AG20443 (cell line): ENCODE data around the gene PI16.
A peak's percentile ranks its signal among the peaks of the same experiment; 100 is the strongest.

Source experiments
- DNase-seq: peaks from one replicate; pipeline ENCODE4 v3.0.0; 2012; ENCODE audit warnings: low spot score, mixed read lengths

The PI16 gene

GRCh38 chr6:36954262-36954931 is at the start of gene PI16:
Gene PI16, plus strand, starts transcription at chr6:36954738. Its CDS starts 23 bp downstream, at chr6:36954761.
- no peak for DNase-seq

GRCh38 chr6:36904851-36905393 is 49.6 kb upstream of the PI16 start:
- DNase-seq: no peak

- DNase-seq: no peak
Observed at GRCh38 chr6:36906539-36907325, 47.8 kb upstream of the PI16 start.

- no peak for DNase-seq
Observed at GRCh38 chr6:36907781-36908180, 46.8 kb upstream of the PI16 start.

- DNase-seq: no peak
Observed at GRCh38 chr6:36908747-36909146, 45.8 kb upstream of the PI16 start.

- no peak for DNase-seq
Observed at GRCh38 chr6:36912030-36912454, 42.5 kb upstream of the PI16 start.

GRCh38 chr6:36912586-36912985 is 42.0 kb upstream of the PI16 start:
- peak; percentile 83 for DNase-seq

- no peak for DNase-seq
Observed at GRCh38 chr6:36913082-36913481, 41.5 kb upstream of the PI16 start.

GRCh38 chr6:36914227-36914794 is 40.2 kb upstream of the PI16 start:
- no peak for DNase-seq

GRCh38 chr6:36915599-36915998 is 38.9 kb upstream of the PI16 start:
- DNase-seq: no peak

GRCh38 chr6:36916126-36916525 is 38.4 kb upstream of the PI16 start:
- no peak for DNase-seq

GRCh38 chr6:36917541-36918193 is 36.9 kb upstream of the PI16 start:
- peak; percentile 80 for DNase-seq

GRCh38 chr6:36920049-36920448 is 34.5 kb upstream of the PI16 start:
- no peak for DNase-seq

GRCh38 chr6:36920546-36920945 is 34.0 kb upstream of the PI16 start:
- no peak for DNase-seq

- no peak for DNase-seq
Observed at GRCh38 chr6:36924131-36924530, 30.4 kb upstream of the PI16 start.

- no peak for DNase-seq
Observed at GRCh38 chr6:36924778-36925374, 29.7 kb upstream of the PI16 start.

GRCh38 chr6:36925809-36926208 is 28.7 kb upstream of the PI16 start:
- DNase-seq: no peak

- DNase-seq: no peak
Observed at GRCh38 chr6:36926708-36927513, 27.6 kb upstream of the PI16 start.

GRCh38 chr6:36927691-36928546 is 26.6 kb upstream of the PI16 start:
- DNase-seq: peak; percentile 63

- no peak for DNase-seq
Observed at GRCh38 chr6:36928547-36928918, 26.0 kb upstream of the PI16 start.
